ENCODE results near the gene MMADHC. TPM values are rescaled to one million over a fixed set of nuclear protein-coding genes. Genes with fewer than 3 reads are reported as not detected.

MMADHC gene
- total and polyA plus RNA-seq, 2 experiments from 2014 or later: 156 to 195 TPM

DNA sequence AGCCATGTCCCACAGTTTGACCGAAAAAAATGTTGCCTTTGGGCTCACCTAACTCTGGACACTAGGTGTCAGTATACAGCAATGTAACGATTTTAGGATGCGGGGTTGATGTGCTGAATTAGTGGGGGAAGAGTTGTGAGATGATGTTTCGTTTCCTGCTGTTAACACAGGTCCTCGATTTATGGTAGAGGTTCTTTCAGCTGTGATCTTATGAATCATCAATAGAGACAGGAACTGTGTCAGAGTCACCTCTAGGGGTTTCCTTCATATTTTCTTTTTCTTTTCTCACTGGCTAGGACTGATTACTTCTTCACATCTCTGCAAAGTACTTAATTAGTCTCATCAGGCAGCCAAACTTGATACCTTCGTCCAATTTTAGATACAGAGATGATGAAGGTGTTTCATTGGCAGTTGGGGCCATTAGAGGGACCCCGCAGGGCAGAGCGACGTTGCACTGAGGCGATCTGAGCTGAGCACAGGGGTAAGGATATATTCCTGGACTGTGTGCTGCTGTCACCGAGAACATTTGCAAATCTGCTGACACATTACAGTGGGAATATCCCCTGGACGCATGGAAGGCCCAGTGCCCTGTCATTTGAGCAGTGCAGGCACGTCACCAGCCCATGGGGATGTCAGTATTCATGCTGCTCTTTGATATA lies 10.2 kb upstream of the MMADHC start:
- H2AFZ ChIP-seq: peak overlapping the region; percentile 61
- H3K4me1 ChIP-seq (ENCODE audit: insufficient read depth): peaks cover 28% of the 10 kb centered on the region
- TF ChIP-seq EZH2 (IDR thresholded peaks at IDR 0.05; ENCODE audit: insufficient read depth, poor library complexity, severe bottlenecking) (no peak), EZH2phosphoT487 (IDR thresholded peaks at IDR 0.05; ENCODE audit: insufficient read depth, low read depth) (peak; percentile 89; the same call in 1 of the 2 replicates)
- H3K4me2 ChIP-seq (ENCODE audit: unreplicated experiment): peak overlapping the region; percentile 92
- in situ Hi-C loops (cut with MboI): loop anchor here (10.0 to 25.0 kb wide), 5 partner anchors 887 to 1840 kb away; partner anchors contain the start of gene RND3
- H3K9me2 ChIP-seq (ENCODE audit: insufficient read depth): no peaks in the 10 kb centered on the region
- no peaks in the 10 kb centered on the region for H3K9me3 ChIP-seq (ENCODE audit: low read depth)
- peak; percentile 92 for DNase-seq
- no peaks in the 10 kb centered on the region for H4K20me1 ChIP-seq (ENCODE audit: insufficient read depth)
- peak overlapping the region; percentile 68 for H3K9ac ChIP-seq
- peaks cover 29% of the 10 kb centered on the region for H3F3A ChIP-seq (ENCODE audit: insufficient read depth)
- peak overlapping the region; percentile 64 for H3K27ac ChIP-seq
- no peaks in the 10 kb centered on the region for H3K27me3 ChIP-seq (replicated peaks; ENCODE audit: insufficient read depth)
- H3K36me3 ChIP-seq (ENCODE audit: low read depth): no peaks in the 10 kb centered on the region; the same call in 1 of the 2 replicates
- WGBS, 2 experiments (ENCODE audit: low coverage in 1 of 2, low lambda C conversion rate in 2 of 2, missing lambda C conversion rate in 2 of 2): 5 to 6% methylated on average over 13 of the region's 13 CpGs
- peak overlapping the region; percentile 69 for H3K4me3 ChIP-seq
- no peaks in the 10 kb centered on the region for H3K79me2 ChIP-seq (ENCODE audit: insufficient read depth)

DNA sequence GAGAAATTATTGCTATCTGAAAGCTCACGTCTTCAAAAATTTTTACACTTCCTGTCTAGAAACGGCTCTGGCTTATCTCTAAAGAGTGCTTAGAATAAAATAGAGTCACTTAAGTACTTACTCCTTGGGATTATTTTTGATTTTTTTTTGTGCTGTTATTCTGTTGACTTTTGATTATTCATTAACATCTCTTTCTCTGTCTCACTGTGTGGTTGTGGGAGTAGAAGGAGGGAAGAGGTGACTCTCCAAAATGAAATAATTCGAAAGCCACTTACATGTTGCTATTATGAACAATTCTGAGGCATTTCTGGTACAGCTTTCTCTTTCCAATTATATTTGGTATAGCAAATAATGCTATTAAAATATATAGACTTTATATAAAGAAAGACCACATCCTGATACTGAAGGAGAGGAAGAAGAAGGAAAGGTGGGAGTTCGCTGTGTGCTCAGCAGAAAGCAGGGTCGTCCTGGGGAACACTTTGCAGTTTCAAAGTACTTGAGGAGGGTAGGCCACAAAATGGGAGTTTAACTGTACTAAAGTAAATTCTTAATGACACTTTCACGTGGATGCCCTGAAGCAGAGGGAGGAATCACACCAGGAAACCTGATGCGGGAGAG lies 9.6 kb upstream of the MMADHC start:
- in situ Hi-C loops (cut with MboI): loop anchor here (10.0 to 25.0 kb wide), 5 partner anchors 888 to 1840 kb away; partner anchors contain the start of gene RND3
- Histone ChIP-seq H3K4me2 (ENCODE audit: unreplicated experiment) (no peak overlapping the region), H3K9me2 (ENCODE audit: insufficient read depth) (no peaks in the 10 kb centered on the region)

DNA sequence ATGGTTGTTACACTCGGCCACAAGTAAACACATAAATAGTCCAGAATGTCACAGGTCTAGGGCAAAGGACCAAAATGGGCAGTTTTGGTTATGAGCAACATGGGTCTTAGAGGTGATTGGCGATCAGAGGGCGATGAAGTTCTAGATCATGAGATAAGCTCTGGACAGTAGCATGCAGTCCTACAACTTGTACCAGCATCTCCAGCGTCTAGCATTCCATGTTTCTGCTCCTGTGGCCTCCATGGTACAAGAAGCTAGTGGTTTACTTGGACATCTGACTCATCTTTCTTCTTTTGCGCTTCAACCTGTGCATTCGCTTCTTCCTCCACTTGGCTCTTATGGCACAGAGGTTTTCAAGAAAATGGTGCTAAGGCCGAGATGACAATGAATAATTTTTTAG lies 8.9 kb upstream of the MMADHC start:
- Histone ChIP-seq H3K4me1 (ENCODE audit: insufficient read depth) (peaks cover 28% of the 10 kb centered on the region), H3K9ac (no peak overlapping the region), H3K4me2 (ENCODE audit: unreplicated experiment) (no peak overlapping the region), H3K27me3 (replicated peaks; ENCODE audit: insufficient read depth) (no peaks in the 10 kb centered on the region), H3K4me3 (no peak overlapping the region), H4K20me1 (ENCODE audit: insufficient read depth) (no peaks in the 10 kb centered on the region), H3F3A (ENCODE audit: insufficient read depth) (peaks cover 29% of the 10 kb centered on the region), H3K9me2 (ENCODE audit: insufficient read depth) (no peaks in the 10 kb centered on the region), H3K79me2 (ENCODE audit: insufficient read depth) (no peaks in the 10 kb centered on the region), H3K27ac (no peak overlapping the region), H2AFZ (no peak overlapping the region), H3K9me3 (ENCODE audit: low read depth) (no peaks in the 10 kb centered on the region), H3K36me3 (ENCODE audit: low read depth) (no peaks in the 10 kb centered on the region; the same call in 1 of the 2 replicates)
- DNase-seq: no peak
- no peak for TF ChIP-seq EZH2 (IDR thresholded peaks at IDR 0.05; ENCODE audit: insufficient read depth, poor library complexity, severe bottlenecking)
- TF ChIP-seq EZH2phosphoT487 (IDR thresholded peaks at IDR 0.05; ENCODE audit: insufficient read depth, low read depth): no peak
- 98 to 99% methylated on average over 7 of the region's 7 CpGs for WGBS, 2 experiments (ENCODE audit: low coverage in 1 of 2, low lambda C conversion rate in 2 of 2, missing lambda C conversion rate in 2 of 2)
- in situ Hi-C loops (cut with MboI): loop anchor here (10.0 to 25.0 kb wide), 5 partner anchors 888 to 1841 kb away; partner anchors contain the start of gene RND3

More for the DNA sequence above, 9.6 kb upstream of the MMADHC start:
- H3K9me3 ChIP-seq (ENCODE audit: low read depth): no peaks in the 10 kb centered on the region
- H3K4me3 ChIP-seq: no peak overlapping the region
- H2AFZ ChIP-seq: no peak overlapping the region; the same call in 1 of the 2 replicates
- H3F3A ChIP-seq (ENCODE audit: insufficient read depth): peaks cover 29% of the 10 kb centered on the region
- no peaks in the 10 kb centered on the region for H3K27me3 ChIP-seq (replicated peaks; ENCODE audit: insufficient read depth)
- H3K9ac ChIP-seq: no peak overlapping the region
- no peaks in the 10 kb centered on the region for H3K79me2 ChIP-seq (ENCODE audit: insufficient read depth)
- no peak for DNase-seq
- H3K27ac ChIP-seq: no peak overlapping the region
- H4K20me1 ChIP-seq (ENCODE audit: insufficient read depth): no peaks in the 10 kb centered on the region
- peaks cover 28% of the 10 kb centered on the region for H3K4me1 ChIP-seq (ENCODE audit: insufficient read depth)
- TF ChIP-seq EZH2phosphoT487 (IDR thresholded peaks at IDR 0.05; ENCODE audit: insufficient read depth, low read depth) (no peak), EZH2 (IDR thresholded peaks at IDR 0.05; ENCODE audit: insufficient read depth, poor library complexity, severe bottlenecking) (no peak)
- WGBS, 2 experiments (ENCODE audit: low coverage in 1 of 2, low lambda C conversion rate in 2 of 2, missing lambda C conversion rate in 2 of 2): 65 to 72% methylated on average over 7 of the region's 7 CpGs
- no peaks in the 10 kb centered on the region; the same call in 1 of the 2 replicates for H3K36me3 ChIP-seq (ENCODE audit: low read depth)

DNA sequence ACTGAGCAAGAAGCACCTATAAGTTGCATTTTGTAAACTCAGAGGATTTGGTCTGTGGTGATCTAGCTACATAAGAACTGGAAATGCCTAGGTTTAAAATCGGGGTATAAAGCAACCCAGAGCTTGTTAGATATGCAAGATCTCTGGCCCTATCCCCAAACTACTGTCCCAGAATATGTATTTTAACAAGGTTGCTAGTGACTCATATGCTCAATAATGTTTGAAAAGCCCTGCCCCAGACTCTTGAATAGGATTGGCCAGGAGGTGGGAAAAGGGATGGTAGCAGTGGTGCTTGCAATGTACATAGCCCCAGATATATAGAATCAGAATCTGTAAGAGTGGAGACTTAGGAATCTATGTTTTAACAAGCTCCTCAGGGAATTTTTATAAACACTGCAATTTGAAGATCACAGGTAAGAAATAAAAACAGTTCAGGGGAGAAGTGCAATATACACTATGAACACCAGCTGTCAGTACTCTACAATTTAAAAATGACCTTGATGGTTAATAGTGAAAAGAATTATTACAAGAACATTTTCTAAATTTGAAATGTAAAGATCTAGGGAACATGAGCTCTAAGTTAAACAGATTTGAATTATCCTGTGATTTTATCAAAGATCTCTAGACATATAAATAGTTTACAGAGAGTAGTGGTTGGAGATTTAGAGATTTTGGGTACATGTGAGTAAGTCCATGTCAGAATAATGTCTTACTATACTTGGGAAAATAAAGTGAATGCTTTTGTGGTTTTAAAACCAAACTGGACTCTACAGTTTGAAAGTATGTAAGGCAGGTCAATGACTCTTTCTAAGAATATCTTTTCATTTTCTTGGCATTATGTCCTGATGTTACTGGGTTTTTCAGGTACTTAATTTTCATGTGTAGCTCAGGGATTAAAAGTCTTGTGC lies 7.7 kb upstream of the MMADHC start:
- 93 to 97% methylated on average over 1 of the region's 1 CpG for WGBS, 2 experiments (ENCODE audit: low coverage in 1 of 2, low lambda C conversion rate in 2 of 2, missing lambda C conversion rate in 2 of 2)
- no peaks in the 10 kb centered on the region for H3K9me3 ChIP-seq (ENCODE audit: low read depth)
- H3K79me2 ChIP-seq (ENCODE audit: insufficient read depth): no peaks in the 10 kb centered on the region
- peak; percentile 53 for DNase-seq
- H3K4me2 ChIP-seq (ENCODE audit: unreplicated experiment): no peak overlapping the region
- no peak overlapping the region for H3K4me3 ChIP-seq
- TF ChIP-seq EZH2 (IDR thresholded peaks at IDR 0.05; ENCODE audit: insufficient read depth, poor library complexity, severe bottlenecking) (no peak), EZH2phosphoT487 (IDR thresholded peaks at IDR 0.05; ENCODE audit: insufficient read depth, low read depth) (no peak)
- no peak overlapping the region for H2AFZ ChIP-seq
- H3K9me2 ChIP-seq (ENCODE audit: insufficient read depth): no peaks in the 10 kb centered on the region
- H3K27ac ChIP-seq: no peak overlapping the region
- in situ Hi-C loops (cut with MboI): loop anchor here (10.0 to 25.0 kb wide), 5 partner anchors 889 to 1842 kb away; partner anchors contain the start of gene RND3
- H3F3A ChIP-seq (ENCODE audit: insufficient read depth): peaks cover 24% of the 10 kb centered on the region
- H3K27me3 ChIP-seq (replicated peaks; ENCODE audit: insufficient read depth): no peaks in the 10 kb centered on the region
- H3K36me3 ChIP-seq (ENCODE audit: low read depth): no peaks in the 10 kb centered on the region
- H4K20me1 ChIP-seq (ENCODE audit: insufficient read depth): no peaks in the 10 kb centered on the region
- peaks cover 28% of the 10 kb centered on the region for H3K4me1 ChIP-seq (ENCODE audit: insufficient read depth)
- H3K9ac ChIP-seq: no peak overlapping the region

All from GM23248 (cell line).